Fibroblast of mammary gland (primary cell): ENCODE measurements around the gene ARHGAP4.

Experiments used
- DNase-seq: peaks from one replicate; pipeline ENCODE4 v3.0.0-alpha.2; 2010; ENCODE audit warnings: low read depth
- H3K4me3 ChIP-seq: 2 replicates; pipeline ENCODE4 v1.5.1; 2011; ENCODE audit warnings: low read depth, mild to moderate bottlenecking, low read length, moderate library complexity; ENCODE audit not compliant: control insufficient read depth
- TF ChIP-seq, protein P1 (sequence below): conservative IDR thresholded peaks from 2 replicates; pipeline ENCODE4 v1.5.1; 2011; ENCODE audit warnings: low read depth, low read length, inconsistent platforms; ENCODE audit not compliant: control insufficient read depth, insufficient read depth

The ARHGAP4 gene

DNA sequence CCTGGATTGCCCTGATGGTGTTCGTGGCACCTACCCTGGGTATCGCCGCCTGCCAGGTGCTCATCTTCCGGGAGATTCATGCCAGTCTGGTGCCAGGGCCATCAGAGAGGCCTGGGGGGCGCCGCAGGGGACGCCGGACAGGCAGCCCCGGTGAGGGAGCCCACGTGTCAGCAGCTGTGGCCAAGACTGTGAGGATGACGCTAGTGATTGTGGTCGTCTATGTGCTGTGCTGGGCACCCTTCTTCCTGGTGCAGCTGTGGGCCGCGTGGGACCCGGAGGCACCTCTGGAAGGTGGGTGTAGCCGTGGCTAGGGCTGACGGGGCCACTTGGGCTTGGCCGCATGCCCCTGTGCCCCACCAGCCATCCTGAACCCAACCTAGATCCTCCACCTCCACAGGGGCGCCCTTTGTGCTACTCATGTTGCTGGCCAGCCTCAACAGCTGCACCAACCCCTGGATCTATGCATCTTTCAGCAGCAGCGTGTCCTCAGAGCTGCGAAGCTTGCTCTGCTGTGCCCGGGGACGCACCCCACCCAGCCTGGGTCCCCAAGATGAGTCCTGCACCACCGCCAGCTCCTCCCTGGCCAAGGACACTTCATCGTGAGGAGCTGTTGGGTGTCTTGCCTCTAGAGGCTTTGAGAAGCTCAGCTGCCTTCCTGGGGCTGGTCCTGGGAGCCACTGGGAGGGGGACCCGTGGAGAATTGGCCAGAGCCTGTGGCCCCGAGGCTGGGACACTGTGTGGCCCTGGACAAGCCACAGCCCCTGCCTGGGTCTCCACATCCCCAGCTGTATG is 19.7 kb downstream of the ARHGAP4 start:
- H3K4me3 ChIP-seq, result no peak overlapping the region
- TF ChIP-seq, protein P1, sequence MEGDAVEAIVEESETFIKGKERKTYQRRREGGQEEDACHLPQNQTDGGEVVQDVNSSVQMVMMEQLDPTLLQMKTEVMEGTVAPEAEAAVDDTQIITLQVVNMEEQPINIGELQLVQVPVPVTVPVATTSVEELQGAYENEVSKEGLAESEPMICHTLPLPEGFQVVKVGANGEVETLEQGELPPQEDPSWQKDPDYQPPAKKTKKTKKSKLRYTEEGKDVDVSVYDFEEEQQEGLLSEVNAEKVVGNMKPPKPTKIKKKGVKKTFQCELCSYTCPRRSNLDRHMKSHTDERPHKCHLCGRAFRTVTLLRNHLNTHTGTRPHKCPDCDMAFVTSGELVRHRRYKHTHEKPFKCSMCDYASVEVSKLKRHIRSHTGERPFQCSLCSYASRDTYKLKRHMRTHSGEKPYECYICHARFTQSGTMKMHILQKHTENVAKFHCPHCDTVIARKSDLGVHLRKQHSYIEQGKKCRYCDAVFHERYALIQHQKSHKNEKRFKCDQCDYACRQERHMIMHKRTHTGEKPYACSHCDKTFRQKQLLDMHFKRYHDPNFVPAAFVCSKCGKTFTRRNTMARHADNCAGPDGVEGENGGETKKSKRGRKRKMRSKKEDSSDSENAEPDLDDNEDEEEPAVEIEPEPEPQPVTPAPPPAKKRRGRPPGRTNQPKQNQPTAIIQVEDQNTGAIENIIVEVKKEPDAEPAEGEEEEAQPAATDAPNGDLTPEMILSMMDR, result no peak
- DNase-seq, result no peak

DNA sequence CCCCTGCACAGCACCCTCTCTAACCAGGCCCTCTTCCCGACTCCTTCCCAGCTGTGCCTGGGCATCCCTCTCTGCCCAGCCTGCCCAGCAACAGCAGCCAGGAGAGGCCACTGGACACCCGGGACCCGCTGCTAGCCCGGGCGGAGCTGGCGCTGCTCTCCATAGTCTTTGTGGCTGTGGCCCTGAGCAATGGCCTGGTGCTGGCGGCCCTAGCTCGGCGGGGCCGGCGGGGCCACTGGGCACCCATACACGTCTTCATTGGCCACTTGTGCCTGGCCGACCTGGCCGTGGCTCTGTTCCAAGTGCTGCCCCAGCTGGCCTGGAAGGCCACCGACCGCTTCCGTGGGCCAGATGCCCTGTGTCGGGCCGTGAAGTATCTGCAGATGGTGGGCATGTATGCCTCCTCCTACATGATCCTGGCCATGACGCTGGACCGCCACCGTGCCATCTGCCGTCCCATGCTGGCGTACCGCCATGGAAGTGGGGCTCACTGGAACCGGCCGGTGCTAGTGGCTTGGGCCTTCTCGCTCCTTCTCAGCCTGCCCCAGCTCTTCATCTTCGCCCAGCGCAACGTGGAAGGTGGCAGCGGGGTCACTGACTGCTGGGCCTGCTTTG is 20.5 kb downstream of the ARHGAP4 start:
- DNase-seq, result no peak

DNA sequence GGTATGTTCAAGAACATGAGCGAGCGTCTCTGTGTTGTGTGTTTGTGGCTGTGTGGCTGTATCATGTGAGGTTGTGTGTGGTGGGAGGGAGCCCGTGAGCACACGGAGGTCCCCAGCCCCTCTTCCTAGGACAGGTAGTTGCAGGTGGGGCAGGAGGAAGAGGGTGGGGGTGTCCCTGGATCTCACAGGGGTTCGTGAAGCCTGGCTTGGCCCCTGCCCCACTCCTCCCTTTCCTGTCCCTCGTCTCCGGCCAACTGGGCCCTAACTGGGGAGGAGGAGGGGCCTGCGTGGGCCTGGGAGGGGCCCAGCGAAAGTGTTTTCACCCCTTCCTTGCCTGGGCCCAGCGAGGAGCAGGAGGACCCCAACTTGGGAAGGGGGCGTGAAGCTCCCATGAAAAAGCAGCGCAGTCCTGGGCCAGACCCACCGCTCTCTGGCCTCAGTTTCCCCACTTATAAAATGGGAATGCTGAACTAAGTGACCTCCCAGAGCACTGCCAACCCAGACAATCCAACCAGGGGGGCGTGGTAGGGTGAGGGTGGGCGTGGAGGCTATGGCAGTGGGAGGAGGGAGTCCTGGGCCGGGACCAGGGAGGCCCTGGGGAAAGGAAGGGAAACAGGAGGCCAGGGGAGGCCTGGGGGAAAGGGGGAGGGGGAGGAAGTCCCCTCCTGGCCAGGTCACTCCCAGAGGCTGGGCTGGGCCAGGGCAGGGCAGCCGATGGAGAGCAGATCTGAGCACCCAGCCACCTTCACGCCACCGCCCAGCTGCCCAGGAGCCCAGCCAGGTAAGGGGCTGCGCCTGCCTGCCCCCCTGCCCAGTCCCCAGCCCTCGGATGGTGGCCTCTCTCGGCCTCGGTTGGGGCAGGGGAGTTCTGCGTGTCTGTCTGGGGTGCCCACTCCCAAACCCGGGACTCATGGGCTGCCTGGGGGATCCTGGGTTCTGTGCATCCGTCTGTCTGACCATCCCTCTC is 21.8 kb downstream of the ARHGAP4 start, which contains the start of gene AVPR2:
TSS of gene AVPR2 (plus strand) at position 683 of the 967 bp plus-strand sequence. CDS start 473 bp downstream, outside the sequence.
- DNase-seq, result no peak
- no peak within 1 kb of the TSS for H3K4me3 ChIP-seq
- TF ChIP-seq, protein P1, result no peak

More for the DNA sequence above, 20.5 kb downstream of the ARHGAP4 start:
- no peak overlapping the region for H3K4me3 ChIP-seq
- TF ChIP-seq, protein P1, result no peak

DNA sequence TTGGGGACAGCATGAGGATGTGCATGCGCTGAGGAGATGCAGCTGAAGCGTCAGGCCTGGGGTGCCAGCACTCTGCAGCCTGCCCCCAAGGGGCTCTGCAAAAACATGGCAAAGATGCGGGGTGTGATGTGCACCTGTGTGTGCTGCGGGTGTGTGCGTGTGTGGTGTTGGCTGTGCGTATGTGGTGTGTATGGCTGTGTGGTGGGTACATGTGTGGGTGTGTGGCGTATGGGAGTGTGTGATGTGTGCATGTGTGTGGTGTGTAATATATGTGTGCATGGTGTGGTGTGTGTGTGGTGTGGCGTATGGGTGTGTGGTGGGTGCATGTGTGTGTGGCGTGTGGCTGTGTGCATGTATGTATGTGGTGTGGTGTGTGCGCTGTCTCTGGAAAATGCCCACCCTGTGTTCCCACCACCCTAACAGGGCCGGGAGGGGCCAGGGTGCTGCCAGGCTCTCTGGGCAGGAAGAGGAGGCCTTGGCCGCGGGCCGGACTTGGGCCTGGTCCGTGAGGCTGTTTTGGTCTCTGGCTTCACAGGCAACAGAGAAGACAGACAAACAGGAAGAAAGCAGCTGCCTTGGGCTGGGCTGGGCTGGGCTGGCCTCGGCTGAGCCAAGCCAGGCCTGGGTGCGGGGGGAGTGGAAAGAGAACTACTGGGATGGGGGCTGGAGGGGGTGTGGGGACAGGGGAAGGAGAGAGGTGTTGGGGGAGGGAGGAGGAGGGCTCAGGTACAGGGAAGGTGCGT is 22.7 kb downstream of the ARHGAP4 start:
- DNase-seq, result no peak
- no peak overlapping the region for H3K4me3 ChIP-seq
- TF ChIP-seq, protein P1, result no peak

DNA sequence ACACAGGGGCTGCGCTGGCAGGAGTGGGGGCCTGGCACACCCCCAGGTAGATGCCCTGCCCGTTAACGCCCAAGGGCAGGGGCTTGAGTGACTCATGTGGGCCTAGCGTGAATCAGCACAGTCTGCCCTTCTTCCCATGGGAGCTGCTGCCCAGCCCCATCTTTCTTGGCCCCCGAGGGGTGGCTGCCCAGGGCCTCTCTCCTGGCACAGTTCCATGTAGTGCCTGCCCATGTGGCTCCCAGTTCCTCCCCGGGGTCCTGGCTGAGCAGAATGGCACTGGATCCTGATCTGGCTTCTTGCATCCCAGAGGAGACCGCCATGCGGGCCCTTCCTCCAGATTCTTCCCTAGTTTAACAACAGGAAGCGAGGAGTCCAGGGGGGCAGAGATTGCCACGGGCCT is 23.7 kb downstream of the ARHGAP4 start:
- TF ChIP-seq, protein P1, result no peak
- DNase-seq, result no peak
- no peak overlapping the region for H3K4me3 ChIP-seq

DNA sequence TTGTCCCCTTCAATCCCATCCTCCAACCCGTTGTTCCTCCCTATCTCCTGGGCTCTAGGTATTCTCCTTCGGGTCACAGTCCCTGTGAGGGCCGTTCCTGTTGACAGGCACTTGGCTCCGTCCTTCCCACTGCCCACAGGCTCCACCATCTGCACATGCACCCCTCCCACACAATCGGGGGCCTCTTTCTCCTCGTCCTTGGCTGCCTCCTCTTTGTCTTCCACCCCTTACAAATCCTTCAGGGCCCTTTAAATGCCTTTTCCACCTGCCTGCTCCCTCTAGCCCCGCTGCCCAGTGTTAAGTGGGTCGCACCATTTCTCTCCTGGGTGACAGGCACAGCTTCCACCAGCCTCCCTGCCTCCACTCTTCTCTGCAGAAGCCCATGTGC is 24.3 kb downstream of the ARHGAP4 start:
- TF ChIP-seq, protein P1, result no peak
- no peak overlapping the region for H3K4me3 ChIP-seq
- DNase-seq, result no peak
